Measurements from ENCODE around the gene PROS1. TPM values are rescaled to one million over a fixed set of nuclear protein-coding genes. Genes with fewer than 3 reads are reported as not detected.

PROS1 gene
- total and polyA plus RNA-seq, 2 of the 8 experiments (the other 6 are each of a cell fraction or from before 2014, with no cell fraction given), result 0.65 to 2.5 TPM

GRCh38 chr3:93904568-93904967 is 69.1 kb downstream of the PROS1 start (continued):
- no peak for TF ChIP-seq CHD7 (IDR thresholded peaks at IDR 0.05; ENCODE audit: insufficient replicate concordance, low read length)
- TF ChIP-seq TCF12 (IDR thresholded peaks at IDR 0.05; ENCODE audit: low read depth, low read length), result no peak
- no peak for TF ChIP-seq EGR1 (IDR thresholded peaks at IDR 0.05; ENCODE audit: borderline replicate concordance, low read depth, low read length)
- no peak for TF ChIP-seq SIRT6 (IDR thresholded peaks at IDR 0.05; ENCODE audit: low read length)
- no peak for TF ChIP-seq TAF7 (optimal IDR thresholded peaks at IDR 0.05; ENCODE audit: borderline replicate concordance, low read depth, low read length)
